ENCODE data around the gene HBG1. TPM values are rescaled to one million over a fixed set of nuclear protein-coding genes. Genes with fewer than 3 reads are reported as not detected.

Gene HBG1
- total and polyA plus RNA-seq, 2 of the 8 experiments (the other 6 are each of a cell fraction or from before 2014, with no cell fraction given) = 0.26 TPM; not detected in 1

- Histone ChIP-seq H3K4me3 (ENCODE audit: extremely low read depth in 1 of 4, insufficient read depth in 2 of 4, low read depth in 3 of 4, low read length in 4 of 4) (no peak overlapping the region), H2AFZ (ENCODE audit: low read length) (no peak overlapping the region), H2BK12ac (ENCODE audit: low read depth, low read length) (no peak overlapping the region), H4K8ac (ENCODE audit: extremely low read depth, insufficient read depth, low read length) (no peak overlapping the region), H3K4me2 (ENCODE audit: insufficient read depth in 1 of 2, low read depth in 2 of 2, low read length in 2 of 2) (no peak overlapping the region), H2BK20ac (ENCODE audit: low read length) (no peak overlapping the region), H2AK5ac (ENCODE audit: low read depth, low read length) (no peak overlapping the region), H3K4ac (replicated peaks; ENCODE audit: insufficient read length, low read depth, low read length) (no peak overlapping the region), H4K20me1 (replicated peaks in 1 of 2; ENCODE audit: control insufficient read depth in 1 of 2, insufficient read depth in 2 of 2, low read length in 2 of 2) (no peaks in the 10 kb centered on the region), H3K9me3 (ENCODE audit: insufficient read depth in 2 of 2, low read depth in 1 of 2, low read length in 1 of 2) (no peaks in the 10 kb centered on the region), H3K36me3 (ENCODE audit: control insufficient read depth in 2 of 4, insufficient read depth in 4 of 4, low read length in 3 of 4) (no peaks in the 10 kb centered on the region), H3K18ac (ENCODE audit: extremely low read depth, low read length) (no peak overlapping the region), H4K5ac (ENCODE audit: insufficient read length, low read depth, low read length) (no peak overlapping the region), H3K79me1 (ENCODE audit: low read depth, low read length) (0 out of 2 replicates have a peak, but pooled peaks cover 2% of the 10 kb centered on the region), H3K79me2 (ENCODE audit: control insufficient read depth in 1 of 2, insufficient read depth in 2 of 2, low read length in 2 of 2) (no peaks in the 10 kb centered on the region), H2BK120ac (replicated peaks; ENCODE audit: low read depth, low read length) (no peak overlapping the region), H2BK15ac (ENCODE audit: low read length) (no peak overlapping the region), H2BK5ac (ENCODE audit: low read depth, low read length) (no peak overlapping the region), H3K27ac (ENCODE audit: low read depth, low read length) (no peak overlapping the region), H3K9ac (replicated peaks in 1 of 4; ENCODE audit: extremely low read depth in 1 of 4, low read depth in 3 of 4, low read length in 3 of 4) (no peak overlapping the region), H3K56ac (replicated peaks; ENCODE audit: insufficient read length, low read depth, low read length) (no peak overlapping the region), H3K4me1 (replicated peaks in 1 of 4; ENCODE audit: control insufficient read depth in 3 of 4, insufficient read depth in 4 of 4, low read length in 3 of 4) (no peaks in the 10 kb centered on the region; a peak in 2 of 7 replicates), H3K23ac (ENCODE audit: insufficient read length) (no peak overlapping the region), H3K14ac (ENCODE audit: insufficient read length) (no peak overlapping the region), H3K27me3 (replicated peaks in 1 of 4; ENCODE audit: control insufficient read depth in 3 of 4, extremely low read depth in 1 of 4, insufficient read depth in 3 of 4, low read length in 3 of 4) (no peaks in the 10 kb centered on the region), H4K91ac (replicated peaks; ENCODE audit: insufficient read length, low read length) (no peak overlapping the region), H3K23me2 (ENCODE audit: low read depth, low read length) (no peaks in the 10 kb centered on the region; the same call in 1 of the 2 replicates)
- no peak for DNase-seq (ENCODE audit: low read depth in 1 of 2, low spot score in 2 of 2)
- FAIRE-seq = no peak
- TF ChIP-seq RFX5 (IDR thresholded peaks at IDR 0.05; ENCODE audit: borderline replicate concordance, low read depth, low read length) = no peak
- no peak for TF ChIP-seq CHD1 (IDR thresholded peaks at IDR 0.05; ENCODE audit: low read depth, low read length)
- no peak for TF ChIP-seq CTBP2 (IDR thresholded peaks at IDR 0.05; ENCODE audit: borderline replicate concordance, insufficient read depth, insufficient read length, low read length)
- no peak for TF ChIP-seq ASH2L (IDR thresholded peaks at IDR 0.05; ENCODE audit: low read length)
- no peak for TF ChIP-seq KDM1A (IDR thresholded peaks at IDR 0.05; ENCODE audit: borderline replicate concordance, low read length)
- no peak for TF ChIP-seq SIRT6 (IDR thresholded peaks at IDR 0.05; ENCODE audit: low read length)
- TF ChIP-seq CBX8 (IDR thresholded peaks at IDR 0.05; ENCODE audit: borderline replicate concordance, low read depth, low read length) = no peak
- no peak for TF ChIP-seq HDAC2 (IDR thresholded peaks at IDR 0.05; ENCODE audit: borderline replicate concordance in 1 of 2, low read depth in 2 of 2, low read length in 2 of 2)
- no peak for TF ChIP-seq POU5F1 (IDR thresholded peaks at IDR 0.05; ENCODE audit: low read depth, low read length)
- TF ChIP-seq GABPA (IDR thresholded peaks at IDR 0.05; ENCODE audit: borderline replicate concordance, insufficient read depth, low read length) = no peak
- ChIA-PET POLR2A (ENCODE audit: partially characterized antibody) (interaction anchor here (0.6 kb wide), 1 partner anchor 233 kb away, joined by 3 read pairs; no protein-coding TSS in a partner anchor), CTCF (ENCODE audit: partially characterized antibody) (interaction anchor here (1.3 to 8.6 kb wide), 2 partner anchors 9 to 14 kb away, joined by 3 to 48 read pairs; no protein-coding TSS in a partner anchor)
- WGBS, 2 experiments (ENCODE audit: extremely low coverage in 1 of 2, insufficient coverage in 1 of 2, insufficient read length in 1 of 2, insufficient replicate concordance in 2 of 2, low coverage in 1 of 2, low lambda C conversion rate in 2 of 2, missing lambda C conversion rate in 1 of 2) = 92% methylated on average over 2 of the region's 2 CpGs; no CpG with 5 or more reads in 1 of the 2 experiments
These were observed 27.0 kb upstream of the HBG1 start for GRCh38 chr11:5276697-5277096.

All from H1 (cell line).